IMR-90 (cell line): ENCODE measurements around the gene CMSS1. TPM values are rescaled to one million over a fixed set of nuclear protein-coding genes. Genes with fewer than 3 reads are reported as not detected.
A peak's percentile ranks its signal among the peaks of the same experiment; 100 is the strongest.

Experiments
- ATAC-seq: fragments of 200-7000 bp; cut with Tn5 transposase; 2 replicates; pipeline ENCODE4 v1.9.1; 2020; ENCODE audit warnings: low read depth, mild to moderate bottlenecking, moderate library complexity
- BruUV-seq: library from RNA; stranded (reverse); fragments of 400-500 nt; replicated peaks from 2 replicates; lab custom pipeline; 2021; lab: Mats Ljungman, UMichigan
- CTCF ChIA-PET: fragments of 300-600 bp; formaldehyde crosslinking; extraction: SDS; loops from one replicate; lab custom pipeline; 2021; ENCODE audit warnings: antibody characterized with exemption; lab: Yijun Ruan, JAX
- POLR2A ChIA-PET: fragments of 300-600 bp; sonication (Branson Sonifier 250); formaldehyde crosslinking; loops from one replicate; lab custom pipeline; 2022; ENCODE audit warnings: antibody characterized with exemption; ENCODE audit not compliant: unreplicated experiment; lab: Charles Lee
- DNase-seq: peaks from one replicate; pipeline ENCODE4 v3.0.0; 2013
- H2AFZ ChIP-seq: replicated peaks from 2 replicates; pipeline ENCODE3; 2013; ENCODE audit warnings: low read length, mild to moderate bottlenecking; ENCODE audit not compliant: poor library complexity
- H2AK5ac ChIP-seq: 2 replicates; pipeline ENCODE4 v1.6.1; 2013; ENCODE audit warnings: low read depth, low read length, inconsistent platforms
- H2AK9ac ChIP-seq: replicated peaks from 2 replicates; pipeline ENCODE3; 2013; ENCODE audit warnings: mild to moderate bottlenecking, low read depth, low read length, moderate library complexity; ENCODE audit not compliant: poor library complexity
- H2BK120ac ChIP-seq: 2 replicates; pipeline ENCODE4 v1.6.1; 2013; ENCODE audit warnings: low read depth, low read length, inconsistent platforms
- H2BK15ac ChIP-seq: 3 replicates; pipeline ENCODE4 v1.6.1; 2013; ENCODE audit warnings: low read depth, low read length, inconsistent platforms
- H2BK20ac ChIP-seq: 2 replicates; pipeline ENCODE4 v1.6.1; 2013; ENCODE audit warnings: low read depth, mild to moderate bottlenecking, inconsistent platforms, low read length, moderate library complexity
- H2BK5ac ChIP-seq: 2 replicates; pipeline ENCODE4 v1.6.1; 2013; ENCODE audit warnings: mild to moderate bottlenecking, low read depth, low read length, inconsistent platforms; ENCODE audit not compliant: poor library complexity, severe bottlenecking
- H3K14ac ChIP-seq: replicated peaks from 2 replicates; pipeline ENCODE4 v1.6.1; 2013; ENCODE audit warnings: low read depth, low read length, inconsistent platforms
- H3K18ac ChIP-seq: 2 replicates; pipeline ENCODE4 v1.6.1; 2013; ENCODE audit warnings: low read depth, low read length, control low read depth
- H3K23ac ChIP-seq: 2 replicates; pipeline ENCODE4 v1.6.1; 2013; ENCODE audit warnings: low read depth, low read length, inconsistent platforms
- H3K27ac ChIP-seq: 2 replicates; pipeline ENCODE4 v1.5.1; 2013; ENCODE audit warnings: mild to moderate bottlenecking, control low read depth, low read length; ENCODE audit not compliant: insufficient read depth
- H3K27me3 ChIP-seq: 2 replicates; pipeline ENCODE4 v1.6.1; 2013; ENCODE audit warnings: low read length; ENCODE audit not compliant: control insufficient read depth, insufficient read depth
- H3K36me3 ChIP-seq: 2 replicates; pipeline ENCODE4 v1.6.1; 2013; ENCODE audit warnings: low read length, mixed read lengths; ENCODE audit not compliant: control insufficient read depth, insufficient read depth
- H3K4ac ChIP-seq: 2 replicates; pipeline ENCODE4 v1.6.1; 2013; ENCODE audit warnings: low read depth, low read length, inconsistent platforms
- H3K4me1 ChIP-seq: 2 replicates; pipeline ENCODE4 v1.6.1; 2013; ENCODE audit warnings: low read length, mixed read lengths; ENCODE audit not compliant: control insufficient read depth, insufficient read depth
- H3K4me2 ChIP-seq: 2 replicates; pipeline ENCODE4 v1.6.1; 2013; ENCODE audit warnings: low read depth, mild to moderate bottlenecking, control low read depth, low read length, moderate library complexity
- H3K4me3 ChIP-seq: 2 replicates; pipeline ENCODE4 v1.5.1; 2013; ENCODE audit warnings: low read depth, mild to moderate bottlenecking, control low read depth, low read length, moderate library complexity; ENCODE audit not compliant: insufficient read depth
- H3K56ac ChIP-seq: 2 replicates; pipeline ENCODE4 v1.6.1; 2013; ENCODE audit warnings: low read length, inconsistent platforms; ENCODE audit not compliant: insufficient read depth; ENCODE audit errors: extremely low read depth
- H3K79me1 ChIP-seq, 2 experiments: 2 replicates each; pipeline ENCODE4 v1.6.1; 2013; ENCODE audit warnings: low read length in 2 of 2, inconsistent platforms in 1 of 2, low read depth in 1 of 2
- H3K9ac ChIP-seq: 2 replicates; pipeline ENCODE4 v1.6.1; 2013; ENCODE audit warnings: low read depth, low read length, control low read depth
- H3K9me1 ChIP-seq: 2 replicates; pipeline ENCODE4 v1.6.1; 2013; ENCODE audit warnings: low read length, inconsistent platforms; ENCODE audit not compliant: insufficient read depth
- H3K9me3 ChIP-seq: 2 replicates; pipeline ENCODE4 v1.6.1; 2013; ENCODE audit warnings: low read length; ENCODE audit not compliant: control insufficient read depth, insufficient read depth
- H4K20me1 ChIP-seq: 2 replicates; pipeline ENCODE4 v1.6.1; 2013; ENCODE audit warnings: low read length, inconsistent platforms; ENCODE audit not compliant: insufficient read depth
- H4K5ac ChIP-seq: 2 replicates; pipeline ENCODE4 v1.6.1; 2013; ENCODE audit warnings: mild to moderate bottlenecking, low read depth, low read length, control low read depth
- H4K8ac ChIP-seq, 2 experiments: 2 replicates each; pipeline ENCODE4 v1.6.1; 2013; ENCODE audit warnings: low read depth in 2 of 2, low read length in 2 of 2, control low read depth in 1 of 2, inconsistent platforms in 1 of 2
- H4K91ac ChIP-seq: 2 replicates; pipeline ENCODE4 v1.6.1; 2013; ENCODE audit warnings: low read depth, low read length, inconsistent platforms; ENCODE audit not compliant: insufficient read depth
- BHLHE40 ChIP-seq: fragments of 150-350 bp; IDR thresholded peaks from 2 replicates; pipeline ENCODE4 v1.6.1; 2016; ENCODE audit warnings: mild to moderate bottlenecking, low read depth, low read length
- FOS ChIP-seq: fragments of 150-350 bp; IDR thresholded peaks from 2 replicates; pipeline ENCODE4 v1.6.1; 2016; ENCODE audit warnings: low read depth, low read length
- MAFK ChIP-seq: IDR thresholded peaks from 2 replicates; pipeline ENCODE4 v1.6.1; 2012; ENCODE audit warnings: low read depth, low read length, improper control_type of control experiment
- MAZ ChIP-seq: IDR thresholded peaks from 2 replicates; pipeline ENCODE4 v1.6.1; 2012; ENCODE audit warnings: low read depth, mild to moderate bottlenecking, low read length, improper control_type of control experiment, moderate library complexity, borderline replicate concordance
- WGBS, 2 experiments: methylation state at CpG; one replicate each; pipeline versions ENCODE4 v1.1.5 to v1.1.7; 2013; ENCODE audit warnings: missing lambda C conversion rate in 2 of 2; ENCODE audit not compliant: insufficient read length in 1 of 2; ENCODE audit errors: extremely low coverage in 2 of 2; 5-methylcytosine and 5-hydroxymethylcytosine counted together
- dilution Hi-C: fragments of 300-500 bp; cut with HindIII; formaldehyde crosslinking; loops from one replicate; pipeline ENCODE4 v1.14.3; 2018; ENCODE audit warnings: low sequenced_read_pairs; ENCODE audit not compliant: unreplicated experiment
- in situ Hi-C: fragments of 300-500 bp; cut with MboI; formaldehyde crosslinking; loops from 3 replicates; pipeline ENCODE4 v1.14.3; 2019; ENCODE audit warnings: low sequenced_read_pairs, inconsistent platforms, mixed read lengths
- intact Hi-C: fragments of 100-400 bp; cut with micrococcal nuclease; formaldehyde crosslinking; loops from 2 replicates; pipeline ENCODE4 v1.10.0; 2022
- polyA plus RNA-seq, 3 experiments: library from polyadenylated mRNA; depleted of rRNA; stranded (reverse); fragments of >200 nt; gene quantifications; 2 replicates each; pipeline ENCODE4 v1.2.3, GENCODE V29; 2012; ENCODE audit warnings: low replicate concordance in 1 of 3
- total RNA-seq: library from RNA; depleted of rRNA; stranded (reverse); fragments of >200 nt; gene quantifications from 2 replicates; pipeline ENCODE4 v1.2.3, GENCODE V29; 2012
- TF ChIP-seq, protein P1 (sequence below): fragments of 150-350 bp; IDR thresholded peaks from 2 replicates; pipeline ENCODE4 v1.6.1; 2017; ENCODE audit warnings: mild to moderate bottlenecking, antibody characterized with exemption, low read length, low read depth

CMSS1 gene
- total and polyA plus RNA-seq, 2 of the 4 experiments (the other 2 are of a cell fraction) = 12.5 to 13.6 TPM

GRCh38 chr3:99911433-99911832 lies 93.8 kb downstream of the CMSS1 start:
- H4K5ac ChIP-seq = peak overlapping the region; percentile 68; the same call in 1 of the 2 replicates
- H3K79me1 ChIP-seq = peaks cover 0 to 5% of the 10 kb centered on the region in 2 experiments; a peak in 1 of 4 replicates
- no peak for DNase-seq
- H3K4me2 ChIP-seq = no peak overlapping the region
- no peaks in the 10 kb centered on the region for H3K27me3 ChIP-seq
- H3K27ac ChIP-seq = no peak overlapping the region
- H2AK9ac ChIP-seq = no peak overlapping the region
- H3K4me1 ChIP-seq = peaks cover 1% of the 10 kb centered on the region; the same call in 1 of the 2 replicates
- 0 out of 2 replicates have a peak overlapping the region, but pooled peaks have one; percentile 17 for H3K14ac ChIP-seq
- no peak overlapping the region; the same call in 2 of the 3 replicates for H2BK15ac ChIP-seq
- H2AFZ ChIP-seq = no peak overlapping the region
- dilution Hi-C loops (no loop called here), in situ Hi-C loops (no loop called here), intact Hi-C loops (no loop called here)
- no TSS peak for BruUV-seq
- no peak overlapping the region for H3K4ac ChIP-seq
- peak overlapping the region in 1 of 2 experiments; percentile 40; a peak in 1 of 4 replicates for H4K8ac ChIP-seq
- peak overlapping the region; percentile 62; the same call in 1 of the 2 replicates for H2BK20ac ChIP-seq
- no peaks in the 10 kb centered on the region for H3K9me1 ChIP-seq
- no peak for TF ChIP-seq FOS
- TF ChIP-seq BHLHE40 = no peak
- TF ChIP-seq MAZ = no peak
- TF ChIP-seq, protein P1, sequence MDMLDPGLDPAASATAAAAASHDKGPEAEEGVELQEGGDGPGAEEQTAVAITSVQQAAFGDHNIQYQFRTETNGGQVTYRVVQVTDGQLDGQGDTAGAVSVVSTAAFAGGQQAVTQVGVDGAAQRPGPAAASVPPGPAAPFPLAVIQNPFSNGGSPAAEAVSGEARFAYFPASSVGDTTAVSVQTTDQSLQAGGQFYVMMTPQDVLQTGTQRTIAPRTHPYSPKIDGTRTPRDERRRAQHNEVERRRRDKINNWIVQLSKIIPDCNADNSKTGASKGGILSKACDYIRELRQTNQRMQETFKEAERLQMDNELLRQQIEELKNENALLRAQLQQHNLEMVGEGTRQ = no peak
- TF ChIP-seq MAFK = no peak
- no peaks in the 10 kb centered on the region for H4K20me1 ChIP-seq
- H3K56ac ChIP-seq = no peak overlapping the region
- H3K9ac ChIP-seq = no peak overlapping the region
- no peaks in the 10 kb centered on the region for H3K36me3 ChIP-seq
- WGBS, 2 experiments = no CpG with 5 or more reads among the region's 3 CpGs
- no peak for ATAC-seq
- ChIA-PET POLR2A (no interaction called here), CTCF (no interaction called here)
- no peak overlapping the region for H4K91ac ChIP-seq
- H3K23ac ChIP-seq = no peak overlapping the region
- no peak overlapping the region for H2BK5ac ChIP-seq
- no peak overlapping the region; the same call in 1 of the 2 replicates for H2BK120ac ChIP-seq
- H2AK5ac ChIP-seq = no peak overlapping the region
- H3K4me3 ChIP-seq = no peak overlapping the region
- H3K18ac ChIP-seq = peak overlapping the region; percentile 72; the same call in 1 of the 2 replicates
- H3K9me3 ChIP-seq = no peaks in the 10 kb centered on the region
